Raji (cell line): ENCODE results near the gene CYP2W1.

ENCODE experiments used
- POLR2A ChIP-seq: IDR thresholded peaks from 2 replicates; pipeline ENCODE4 v1.6.1; 2011; ENCODE audit warnings: low read depth, low read length, control low read depth; ENCODE audit not compliant: insufficient read depth

The CYP2W1 gene, protein sequence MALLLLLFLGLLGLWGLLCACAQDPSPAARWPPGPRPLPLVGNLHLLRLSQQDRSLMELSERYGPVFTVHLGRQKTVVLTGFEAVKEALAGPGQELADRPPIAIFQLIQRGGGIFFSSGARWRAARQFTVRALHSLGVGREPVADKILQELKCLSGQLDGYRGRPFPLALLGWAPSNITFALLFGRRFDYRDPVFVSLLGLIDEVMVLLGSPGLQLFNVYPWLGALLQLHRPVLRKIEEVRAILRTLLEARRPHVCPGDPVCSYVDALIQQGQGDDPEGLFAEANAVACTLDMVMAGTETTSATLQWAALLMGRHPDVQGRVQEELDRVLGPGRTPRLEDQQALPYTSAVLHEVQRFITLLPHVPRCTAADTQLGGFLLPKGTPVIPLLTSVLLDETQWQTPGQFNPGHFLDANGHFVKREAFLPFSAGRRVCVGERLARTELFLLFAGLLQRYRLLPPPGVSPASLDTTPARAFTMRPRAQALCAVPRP

DNA sequence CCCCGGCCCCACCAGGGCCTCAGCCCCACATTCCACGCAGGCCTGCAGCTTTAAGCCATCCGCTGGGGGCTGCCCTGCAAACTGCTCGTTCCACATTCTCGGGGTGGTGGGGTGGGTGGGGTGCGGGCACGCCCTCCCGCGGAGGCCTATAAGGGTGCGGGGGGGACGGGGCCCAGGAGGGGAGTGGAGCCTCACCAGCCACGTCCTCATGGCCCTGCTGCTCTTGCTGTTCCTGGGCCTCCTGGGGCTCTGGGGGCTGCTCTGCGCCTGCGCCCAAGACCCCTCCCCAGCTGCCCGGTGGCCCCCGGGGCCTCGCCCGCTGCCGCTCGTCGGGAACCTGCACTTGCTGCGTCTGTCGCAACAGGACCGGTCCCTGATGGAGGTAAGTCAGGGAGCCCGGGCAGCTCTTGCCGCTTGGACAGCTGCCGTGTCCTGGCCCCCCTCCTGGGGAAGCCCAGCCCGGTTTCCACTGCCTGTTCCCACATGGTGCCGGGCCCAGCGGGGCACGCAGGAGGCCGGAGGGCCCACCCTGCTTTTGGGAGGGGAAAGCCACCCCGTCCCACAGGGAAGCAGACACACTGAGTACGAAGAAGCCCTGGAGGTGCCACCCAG lies at the start of gene CYP2W1:
Gene CYP2W1 (plus strand): TSS at position 178 of the 612 bp plus-strand sequence. CDS start 31 bp downstream, at position 209.
- TF ChIP-seq POLR2A: no peak

DNA sequence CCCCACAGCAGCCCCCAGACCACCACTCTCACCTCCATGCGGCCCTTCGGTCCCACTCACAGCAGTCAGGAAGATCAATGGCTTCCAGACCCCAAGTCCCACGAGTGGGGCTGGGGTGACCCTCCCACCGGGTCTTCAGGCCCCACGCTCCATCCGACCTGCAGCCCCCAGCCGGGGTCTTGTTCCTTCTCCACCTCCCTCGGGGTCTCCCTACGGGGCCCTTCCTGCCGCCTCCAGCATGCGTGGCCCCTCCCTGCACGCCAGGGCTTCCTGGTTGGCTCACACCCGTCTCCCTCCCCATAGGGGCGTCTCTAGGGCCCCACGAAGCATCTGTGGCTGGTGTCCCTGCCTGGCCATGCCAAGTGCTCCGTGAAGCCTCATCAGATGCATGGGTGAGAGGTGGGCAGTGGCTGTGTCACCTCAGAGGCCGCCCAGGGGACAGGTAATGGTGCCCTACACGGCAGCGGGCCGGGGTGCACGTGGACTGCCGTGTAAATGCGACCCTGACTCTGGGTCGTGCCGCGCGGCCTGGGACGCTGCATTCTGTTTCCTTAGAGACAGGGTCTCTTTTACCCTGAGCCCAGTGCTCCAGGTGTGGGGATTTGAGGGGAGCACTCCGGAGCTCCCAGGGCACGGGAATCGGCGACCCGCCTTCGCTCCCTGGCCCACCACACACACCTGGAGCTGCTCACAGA lies 48.4 kb upstream of the CYP2W1 start:
- TF ChIP-seq POLR2A: no peak

DNA sequence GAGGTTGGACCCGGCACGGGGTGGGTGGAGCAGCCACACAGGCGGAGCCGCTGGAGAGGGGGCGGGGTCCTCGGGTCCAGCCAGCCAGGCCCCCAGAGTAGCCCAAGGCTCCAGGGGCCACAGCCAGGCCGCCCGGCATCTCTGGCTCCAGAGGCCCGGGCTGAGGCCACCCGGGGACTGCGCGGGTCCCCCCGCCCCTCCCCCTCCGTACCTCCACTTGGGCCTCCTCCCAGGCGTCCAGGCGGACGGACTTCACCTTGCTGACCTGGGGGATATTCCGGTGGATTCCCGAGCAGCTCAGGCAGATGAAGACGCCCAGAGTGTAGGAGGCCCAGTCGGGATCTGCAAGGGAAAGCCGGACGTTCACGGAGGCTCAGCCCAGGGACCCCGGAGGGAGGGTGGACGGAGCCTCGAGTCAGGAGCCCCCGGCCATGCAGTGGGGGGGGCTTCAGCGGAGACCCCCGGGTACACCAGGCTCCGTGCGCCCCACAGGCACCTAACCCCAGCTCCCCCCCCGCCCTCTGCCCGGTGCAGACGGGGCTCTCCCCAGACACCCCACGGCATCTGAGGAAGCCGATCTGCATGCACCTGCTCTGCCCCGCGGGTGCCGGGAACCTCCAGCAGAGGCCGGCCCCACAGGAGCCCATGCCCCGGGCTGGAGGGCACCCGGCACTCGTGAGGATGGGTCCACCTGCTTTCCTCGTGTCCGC lies 47.7 kb upstream of the CYP2W1 start:
- no peak for TF ChIP-seq POLR2A

DNA sequence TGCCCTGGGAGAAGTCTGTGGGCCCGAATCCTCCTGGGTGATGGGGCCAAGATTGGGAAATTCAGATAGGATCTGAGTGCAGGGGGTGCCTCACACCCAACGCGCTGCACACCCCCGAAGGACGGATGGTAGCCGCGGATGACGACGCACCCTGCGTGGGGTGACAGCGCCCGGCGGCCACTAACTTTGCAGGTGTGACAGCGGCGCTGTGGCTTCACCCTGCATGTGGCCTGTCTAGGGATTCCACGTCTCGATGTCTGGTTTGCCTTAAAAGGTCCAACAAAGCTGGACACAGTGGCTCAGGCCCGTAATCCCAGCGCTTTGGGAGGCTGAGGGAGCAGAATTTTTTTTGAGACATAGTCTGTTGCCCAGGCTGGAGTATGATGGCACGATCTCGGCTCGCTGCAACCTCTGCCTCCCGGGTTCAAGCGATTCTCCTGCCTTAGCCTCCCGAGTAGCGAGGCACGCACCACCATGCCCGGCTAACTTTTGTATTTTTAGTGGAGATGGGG lies 47.1 kb upstream of the CYP2W1 start:
- TF ChIP-seq POLR2A: no peak

DNA sequence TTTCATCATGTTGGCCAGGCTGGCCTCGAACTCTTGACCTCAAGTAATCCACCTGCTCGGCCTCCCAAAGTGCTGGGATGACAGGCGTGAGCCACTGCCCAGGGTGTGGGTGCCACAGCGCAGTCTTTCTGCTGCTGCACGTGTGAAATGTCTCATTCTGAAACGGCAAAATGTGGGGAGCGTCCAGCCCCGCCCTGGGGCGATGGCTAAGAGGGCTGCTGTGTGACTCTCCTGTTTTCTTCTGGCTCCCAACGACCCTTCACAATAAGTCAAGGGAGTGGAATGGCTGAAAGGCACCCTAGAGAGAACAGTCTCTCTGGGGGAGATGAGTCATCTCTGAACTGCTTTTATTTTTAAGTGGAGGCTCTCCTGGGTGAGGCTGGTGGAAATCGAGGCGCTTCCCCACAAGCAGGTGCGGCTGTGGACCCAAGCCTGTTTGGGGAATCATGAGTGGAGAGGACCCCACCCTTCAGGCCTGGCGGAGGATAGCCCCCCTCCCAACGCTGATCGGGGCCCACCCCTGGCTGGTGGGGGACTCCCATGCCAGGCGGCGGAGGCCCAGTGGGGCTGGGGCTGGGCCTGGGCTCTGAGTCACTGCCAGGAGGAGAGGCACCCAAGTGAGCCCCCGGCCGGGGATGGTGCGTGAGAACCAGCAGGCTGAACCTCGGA lies 46.5 kb upstream of the CYP2W1 start:
- TF ChIP-seq POLR2A: no peak

DNA sequence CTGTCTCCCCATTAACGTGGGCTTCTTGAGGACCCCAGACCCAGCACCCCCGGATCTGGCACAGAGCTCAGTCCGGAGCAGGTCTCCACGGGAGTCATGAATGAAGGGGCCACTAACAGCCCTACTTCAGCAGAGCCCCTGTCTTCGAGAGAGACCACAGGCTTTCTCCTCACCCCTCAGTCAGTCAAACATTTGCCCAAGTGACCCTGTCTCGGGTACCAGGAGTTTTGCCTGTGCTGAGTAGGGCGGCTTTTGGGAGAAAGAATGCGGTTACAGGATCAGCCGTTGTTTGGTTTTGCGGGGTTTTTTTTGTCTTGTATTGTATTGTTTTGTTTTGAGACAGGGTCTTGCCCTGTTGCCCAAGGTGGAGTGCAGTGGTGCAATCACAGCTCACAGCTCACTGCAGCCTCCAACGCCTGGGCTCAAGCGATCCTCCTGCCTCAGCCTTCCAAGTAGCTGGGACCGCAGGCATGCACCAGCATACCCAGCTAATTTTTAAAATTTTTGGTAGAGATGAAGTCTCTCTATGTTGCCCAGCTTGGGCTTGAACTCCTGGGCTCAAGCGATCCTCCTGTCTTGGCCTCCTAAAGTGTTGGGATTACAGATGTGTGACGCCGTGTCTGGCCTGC lies 45.0 kb upstream of the CYP2W1 start:
- TF ChIP-seq POLR2A: no peak

DNA sequence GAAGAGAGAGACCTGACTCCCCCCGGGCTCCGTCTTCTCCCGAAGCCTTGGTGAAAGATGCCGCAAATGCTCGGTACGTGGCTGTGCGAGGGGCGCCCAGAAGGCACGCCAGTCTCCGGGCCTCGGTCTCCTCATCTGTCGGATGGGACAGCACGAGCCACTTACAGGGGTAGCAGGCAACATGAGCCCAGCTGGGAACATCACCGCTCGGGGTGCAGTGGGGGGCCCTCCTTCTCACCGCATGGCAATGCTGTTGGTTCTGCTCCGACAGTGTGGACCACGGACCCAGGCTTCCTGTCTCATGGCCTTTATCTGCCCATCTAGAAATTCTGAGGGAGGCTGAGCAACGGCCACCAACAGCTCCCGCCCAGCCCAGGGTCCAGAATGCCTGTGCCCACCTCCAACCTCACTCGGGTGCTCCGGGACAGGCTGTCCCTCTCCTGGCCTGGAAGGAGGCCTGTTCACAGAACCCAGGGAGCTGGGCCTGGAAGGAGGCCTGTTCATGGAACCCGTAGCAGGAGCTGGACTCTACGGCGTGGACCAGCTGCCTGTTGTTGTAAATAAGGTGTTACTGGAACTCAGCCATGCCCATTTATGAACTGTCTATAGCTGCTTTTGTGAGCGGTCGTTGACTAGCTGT lies 44.3 kb upstream of the CYP2W1 start:
- TF ChIP-seq POLR2A: no peak

DNA sequence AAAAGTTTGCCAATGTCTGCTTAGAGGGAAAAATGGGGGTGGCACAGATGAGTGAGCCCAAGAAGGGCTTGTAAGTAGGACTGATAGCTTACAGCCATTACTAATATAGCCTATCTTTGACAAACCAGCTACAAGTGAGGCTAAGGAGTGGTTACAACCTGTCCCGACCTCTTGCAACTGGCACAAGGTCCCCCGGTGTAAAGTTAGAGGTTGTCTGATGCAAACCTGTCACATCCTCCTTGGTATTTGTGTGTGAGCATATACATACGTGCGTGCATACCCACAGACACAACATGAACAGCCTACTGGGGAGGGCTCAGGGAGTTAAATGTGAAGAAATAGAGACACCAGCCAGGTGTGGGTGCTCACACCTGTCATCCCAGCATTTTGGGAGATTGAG lies 43.1 kb upstream of the CYP2W1 start:
- TF ChIP-seq POLR2A: no peak

DNA sequence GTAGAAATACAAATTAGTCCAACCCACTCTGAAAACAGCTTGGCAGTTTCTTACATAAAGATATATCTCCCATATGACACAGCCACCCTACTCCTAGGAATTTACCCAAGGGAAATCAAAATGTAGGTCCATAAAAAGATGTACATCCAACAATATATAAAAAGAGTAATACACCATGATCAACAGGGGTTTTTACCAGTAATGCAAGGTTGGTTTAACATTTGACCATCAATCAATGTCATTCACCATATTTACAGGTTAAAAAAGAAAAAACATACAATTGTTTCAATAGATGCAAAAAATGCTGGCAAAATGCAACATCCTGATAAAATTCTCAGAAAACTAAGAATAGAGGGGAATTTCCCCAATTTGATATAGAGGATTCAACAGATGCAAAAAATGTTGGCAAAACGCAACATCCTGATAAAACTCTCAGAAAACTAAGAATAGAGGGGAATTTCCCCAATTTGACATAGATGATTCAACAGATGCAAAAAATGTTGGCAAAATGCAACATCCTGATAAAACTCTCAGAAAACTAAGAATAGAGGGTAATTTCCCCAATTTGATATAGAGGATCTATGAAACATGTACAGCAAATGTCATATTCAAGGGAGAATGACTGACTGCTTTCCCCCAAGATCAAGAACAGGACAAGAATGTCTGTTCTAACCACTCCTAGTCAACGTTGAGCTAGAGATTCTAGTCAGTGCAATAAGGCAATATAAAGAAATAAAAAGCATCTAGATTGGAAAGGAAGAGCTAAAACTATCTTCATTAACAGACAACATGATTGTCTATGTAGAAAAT lies 42.2 kb upstream of the CYP2W1 start:
- TF ChIP-seq POLR2A: no peak

DNA sequence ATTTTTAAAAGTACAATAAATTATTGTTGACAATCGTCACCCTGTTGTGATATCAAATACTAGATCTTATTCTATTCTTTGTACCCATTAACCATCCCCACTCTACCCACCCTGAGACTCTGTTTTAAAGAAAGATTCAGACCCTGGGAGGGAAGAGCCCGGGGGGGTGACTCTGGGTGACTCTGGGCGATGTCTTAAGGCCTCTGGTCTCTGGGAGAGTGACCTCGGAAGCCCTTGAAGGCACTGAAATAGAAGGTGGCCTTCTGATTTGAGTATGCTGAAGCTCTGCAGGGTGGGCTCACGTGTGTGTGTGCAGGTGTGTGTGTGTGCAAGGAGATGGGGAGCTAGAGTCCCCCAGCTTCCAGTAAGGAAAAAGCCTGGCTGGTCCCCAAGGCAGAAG lies 38.2 kb upstream of the CYP2W1 start:
- TF ChIP-seq POLR2A: no peak

DNA sequence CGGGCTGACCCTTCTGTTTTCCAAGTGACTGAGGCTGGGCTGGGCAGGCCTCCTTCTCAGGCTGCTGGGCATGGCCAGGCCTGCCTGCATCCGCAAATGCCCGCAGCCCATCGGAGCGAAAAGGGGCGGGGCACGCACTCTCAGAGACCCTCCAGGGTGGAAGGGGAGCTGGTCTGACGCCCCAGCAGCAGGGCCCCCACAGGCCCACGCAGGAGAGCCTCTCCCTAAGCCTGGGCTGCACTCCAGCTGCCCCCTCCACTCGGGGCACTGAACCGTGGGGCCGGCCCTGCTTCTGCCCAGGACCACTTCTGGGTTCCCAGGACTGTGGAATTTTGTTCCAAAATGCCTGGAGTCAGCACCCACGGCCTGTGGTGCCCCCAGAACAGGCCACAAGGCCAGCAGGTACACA lies 37.8 kb upstream of the CYP2W1 start:
- TF ChIP-seq POLR2A: no peak

DNA sequence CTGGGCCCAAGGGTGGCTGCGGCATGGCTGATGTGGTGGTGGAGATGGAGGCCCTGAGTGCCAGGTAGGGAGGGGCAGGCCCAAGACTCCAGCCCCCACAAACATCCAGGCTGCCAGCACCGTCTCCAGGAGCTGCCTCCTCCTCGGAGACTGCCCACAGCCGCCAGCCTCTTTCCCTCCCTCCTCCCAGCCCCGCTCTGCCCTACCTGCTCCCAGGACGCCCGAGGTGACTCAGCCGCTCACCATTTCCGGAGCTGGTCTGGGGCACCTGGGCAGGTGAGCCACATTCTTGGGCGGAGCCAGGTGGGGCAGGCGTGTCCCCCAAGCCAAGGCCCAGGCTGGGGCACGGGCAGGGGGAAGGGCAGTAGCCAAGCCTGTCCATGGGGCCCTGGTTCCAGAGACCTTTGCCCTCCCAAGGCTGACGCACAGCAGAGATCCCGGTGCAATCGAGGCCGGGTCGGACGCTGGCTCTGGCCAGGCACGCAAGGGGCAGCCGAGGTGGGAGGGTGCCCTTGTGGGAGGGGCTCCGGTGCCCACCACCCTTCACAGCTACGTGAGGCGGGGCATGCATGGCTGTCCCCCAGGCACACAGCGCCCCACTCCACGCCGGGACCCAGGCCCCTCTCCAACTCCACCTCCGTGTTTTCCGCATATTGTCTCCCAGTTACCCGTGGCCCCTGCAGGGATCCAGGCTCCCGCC lies 37.3 kb upstream of the CYP2W1 start:
- no peak for TF ChIP-seq POLR2A
